ENCODE results near the gene PTPN14. TPM values are rescaled to one million over a fixed set of nuclear protein-coding genes. Genes with fewer than 3 reads are reported as not detected.

The PTPN14 gene
- total RNA-seq, 1 experiment from 2014 or later, result 243 TPM

DNA sequence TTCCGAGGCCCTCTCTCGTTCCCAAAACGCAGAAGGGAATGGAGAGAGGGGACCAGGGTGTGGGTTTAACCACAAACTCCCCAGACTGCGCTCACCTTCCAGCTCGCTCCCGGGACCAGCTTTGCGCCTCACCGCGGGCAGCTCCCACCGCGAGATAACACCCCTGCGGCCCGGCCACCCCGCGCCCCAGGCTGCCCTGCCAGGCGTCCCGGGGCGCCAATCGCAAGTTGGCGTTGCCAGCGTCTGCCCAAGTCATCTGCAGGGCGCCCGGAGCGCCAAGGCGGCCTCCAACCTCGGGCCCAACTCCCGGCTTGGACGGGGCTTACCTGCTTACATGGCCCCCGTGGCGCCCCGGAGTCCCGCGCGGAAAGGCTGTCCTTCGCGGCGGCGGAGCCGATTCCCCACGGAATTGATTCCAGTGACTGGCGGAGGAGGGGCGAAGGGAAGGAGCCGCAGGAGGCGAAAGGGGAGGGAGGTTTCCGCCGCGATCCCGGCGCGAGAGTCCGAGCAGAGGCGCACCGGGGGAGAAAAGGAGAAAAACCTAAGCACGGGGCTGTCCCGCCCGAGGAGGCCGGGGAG lies 456 bp downstream of the PTPN14 start:
- no peaks in the 10 kb centered on the region for H3K27me3 Mint-ChIP-seq (ENCODE audit: insufficient read depth, unreplicated experiment)
- ChIA-PET CTCF (interaction anchor here (0.6 to 12.4 kb wide), 34 partner anchors 10 to 275 kb away, joined by 3 to 298 read pairs (median 6); no protein-coding TSS in a partner anchor), POLR2A (interaction anchor here (0.6 to 31.1 kb wide), 28 partner anchors 10 to 1085 kb away, joined by 3 to 2189 read pairs (median 12); partner anchors contain the start of genes CENPF and KCTD3)
- peak overlapping the region; percentile 89 for H3K4me3 Mint-ChIP-seq (ENCODE audit: unreplicated experiment)
- H3K4me1 Mint-ChIP-seq (ENCODE audit: insufficient read depth, unreplicated experiment), result peaks cover 41% of the 10 kb centered on the region
- BruUV-seq (replicated peaks), result no TSS peak
- no peaks in the 10 kb centered on the region for H3K9me3 Mint-ChIP-seq (ENCODE audit: unreplicated experiment)
- peaks cover 13% of the 10 kb centered on the region for H3K36me3 Mint-ChIP-seq (ENCODE audit: insufficient read depth, unreplicated experiment)
- DNase-seq (ENCODE audit: unreplicated experiment), result no peak
- H3K27ac Mint-ChIP-seq (ENCODE audit: low read depth, unreplicated experiment), result peak overlapping the region; percentile 90
- intact Hi-C loops (cut with micrococcal nuclease), result loop anchor here (1.0 to 2.0 kb wide), 8 partner anchors 30 to 218 kb away; no protein-coding TSS in a partner anchor
- TF ChIP-seq CTCF (IDR thresholded peaks at IDR 0.05; ENCODE audit: unreplicated experiment), result no peak

DNA sequence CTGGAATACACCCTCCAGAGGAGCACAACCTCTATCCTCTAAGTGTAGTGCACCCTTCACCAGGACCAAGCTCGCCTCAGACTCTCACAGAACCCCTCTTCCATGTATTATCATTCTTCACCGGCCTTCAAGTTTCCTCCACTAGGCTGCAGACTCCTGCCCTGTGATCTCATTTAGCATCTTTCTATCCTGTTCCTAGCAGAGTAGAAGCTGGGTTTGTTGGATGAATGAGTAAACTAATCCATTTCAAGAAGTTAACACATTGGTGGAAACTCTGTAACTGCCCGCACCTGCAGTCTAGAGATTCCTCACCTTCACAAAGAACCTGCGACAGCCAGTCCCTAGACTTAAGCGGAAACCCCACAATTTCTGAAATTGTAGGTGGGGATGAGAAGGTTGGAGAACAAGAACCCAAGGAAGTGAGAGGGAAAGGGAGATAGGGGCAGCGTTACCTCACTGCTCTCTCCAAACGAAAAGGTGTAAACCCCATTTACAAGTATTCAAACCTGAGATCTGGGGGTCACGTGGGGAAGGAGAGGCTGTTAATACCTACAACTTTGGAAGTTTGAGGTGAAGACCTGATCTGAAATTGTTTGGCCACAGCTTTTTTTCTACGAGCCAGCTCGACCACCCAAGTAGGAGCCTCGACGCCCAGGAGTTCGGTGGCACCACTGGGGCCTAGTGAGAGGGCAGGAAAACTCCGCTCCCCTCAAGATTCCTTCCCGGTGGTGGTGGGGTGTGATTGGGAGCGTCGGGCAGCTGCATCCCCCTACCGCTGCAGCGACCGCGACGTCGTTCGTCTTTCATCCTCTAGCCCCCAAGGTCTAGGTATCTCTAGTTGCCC lies 1.2 kb downstream of the PTPN14 start:
- TF ChIP-seq CTCF (IDR thresholded peaks at IDR 0.05; ENCODE audit: unreplicated experiment), result peak; percentile 19
- intact Hi-C loops (cut with micrococcal nuclease), result loop anchor here (2.0 kb wide), 1 partner anchor 103 kb away; no protein-coding TSS in a partner anchor
- H3K27me3 Mint-ChIP-seq (ENCODE audit: insufficient read depth, unreplicated experiment), result no peaks in the 10 kb centered on the region
- H3K27ac Mint-ChIP-seq (ENCODE audit: low read depth, unreplicated experiment), result peak overlapping the region; percentile 90
- H3K4me1 Mint-ChIP-seq (ENCODE audit: insufficient read depth, unreplicated experiment), result peaks cover 47% of the 10 kb centered on the region
- peak overlapping the region; percentile 89 for H3K4me3 Mint-ChIP-seq (ENCODE audit: unreplicated experiment)
- CTCF ChIA-PET, result interaction anchor here (0.6 to 12.4 kb wide), 47 partner anchors 9 to 973 kb away, joined by 3 to 298 read pairs (median 5); no protein-coding TSS in a partner anchor
- peaks cover 13% of the 10 kb centered on the region for H3K36me3 Mint-ChIP-seq (ENCODE audit: insufficient read depth, unreplicated experiment)
- no peaks in the 10 kb centered on the region for H3K9me3 Mint-ChIP-seq (ENCODE audit: unreplicated experiment)
- TSS peak; percentile 21 for BruUV-seq (replicated peaks)
- POLR2A ChIA-PET, result interaction anchor here (0.7 to 31.1 kb wide), 31 partner anchors 13 to 1018 kb away, joined by 3 to 2189 read pairs (median 7); partner anchors contain the start of genes CENPF and KCTD3
- peak; percentile 72 for DNase-seq (ENCODE audit: unreplicated experiment)

DNA sequence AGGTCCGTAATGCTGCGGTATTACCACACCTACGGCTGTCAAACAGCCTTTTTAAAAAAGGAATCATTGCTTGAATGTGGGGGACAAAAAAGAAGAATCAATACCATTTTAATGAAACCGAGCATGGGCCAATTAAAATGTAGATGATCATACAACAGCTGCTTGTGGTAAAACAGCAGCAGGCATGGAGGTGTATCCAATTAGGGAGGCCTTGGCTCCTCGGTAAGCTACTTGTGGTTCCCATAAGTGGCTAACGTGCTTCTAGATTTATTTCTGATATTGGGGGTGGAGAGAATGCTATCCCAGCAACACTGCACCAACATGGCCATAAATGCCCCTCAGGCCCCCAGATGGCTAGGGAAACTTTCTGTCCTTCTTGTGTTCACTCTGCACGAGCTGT lies 1.8 kb downstream of the PTPN14 start:
- DNase-seq (ENCODE audit: unreplicated experiment), result no peak
- Mint-ChIP-seq H3K27ac (ENCODE audit: low read depth, unreplicated experiment) (peak overlapping the region; percentile 90), H3K27me3 (ENCODE audit: insufficient read depth, unreplicated experiment) (no peaks in the 10 kb centered on the region), H3K9me3 (ENCODE audit: unreplicated experiment) (no peaks in the 10 kb centered on the region), H3K36me3 (ENCODE audit: insufficient read depth, unreplicated experiment) (peaks cover 18% of the 10 kb centered on the region), H3K4me1 (ENCODE audit: insufficient read depth, unreplicated experiment) (peaks cover 53% of the 10 kb centered on the region), H3K4me3 (ENCODE audit: unreplicated experiment) (peak overlapping the region; percentile 89)
- intact Hi-C loops (cut with micrococcal nuclease), result loop anchor here (2.0 kb wide), 1 partner anchor 103 kb away; no protein-coding TSS in a partner anchor
- CTCF ChIA-PET, result interaction anchor here (0.6 to 12.4 kb wide), 44 partner anchors 9 to 974 kb away, joined by 3 to 298 read pairs (median 5); no protein-coding TSS in a partner anchor
- POLR2A ChIA-PET, result interaction anchor here (0.7 to 31.1 kb wide), 35 partner anchors 7 to 1168 kb away, joined by 3 to 2189 read pairs (median 7); partner anchors contain the start of genes CENPF and KCTD3
- BruUV-seq (replicated peaks), result no TSS peak
- no peak for TF ChIP-seq CTCF (IDR thresholded peaks at IDR 0.05; ENCODE audit: unreplicated experiment)

Data from MCF 10A (cell line).